ENCODE results near the gene ABCA12. TPM values are rescaled to one million over a fixed set of nuclear protein-coding genes. Genes with fewer than 3 reads are reported as not detected.

Gene ABCA12
- total RNA-seq, 1 experiment from 2014 or later, result 0.03 TPM

DNA sequence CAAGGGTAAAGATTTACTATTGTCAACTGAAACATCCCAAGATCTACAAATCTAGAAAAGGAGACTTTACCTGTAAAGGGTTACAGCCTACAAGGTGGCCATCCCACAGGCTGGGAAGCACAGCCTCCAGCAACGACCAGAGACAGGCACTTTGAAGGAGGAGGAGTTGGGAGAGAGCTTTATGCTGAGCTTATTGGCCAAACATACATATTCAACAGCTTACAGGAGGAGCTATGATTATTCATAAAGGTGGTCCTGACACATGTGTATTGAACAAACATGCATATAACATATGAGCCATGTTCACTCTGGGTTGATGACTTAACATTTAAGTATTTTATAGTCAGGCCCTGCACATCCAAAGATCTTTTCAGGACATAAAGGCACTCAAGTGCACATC is 11.1 kb upstream of the ABCA12 start:
- H3K4me1 ChIP-seq (ENCODE audit: control insufficient read depth, insufficient read depth, low read length), result no peaks in the 10 kb centered on the region
- H3K27me3 ChIP-seq (ENCODE audit: control insufficient read depth, insufficient read depth, low read length), result no peaks in the 10 kb centered on the region
- ChIA-PET CTCF (interaction anchor here (0.5 kb wide), 1 partner anchor 51 kb away, joined by 3 read pairs; no protein-coding TSS in a partner anchor), POLR2A (no interaction called here)
- no peak overlapping the region for H3K4me3 ChIP-seq (ENCODE audit: low read depth in 2 of 2, low read length in 2 of 2)
- intact Hi-C loops (cut with micrococcal nuclease; ENCODE audit: unreplicated experiment) (no loop called here), in situ Hi-C loops (cut with HindIII; ENCODE audit: low pct_unique_long_range_greater_than_20kb, low sequenced_read_pairs) (no loop called here)
- H3K36me3 ChIP-seq (ENCODE audit: control insufficient read depth, insufficient read depth, low read length), result no peaks in the 10 kb centered on the region
- no TSS peak for BruUV-seq (replicated peaks)
- no peak for TF ChIP-seq POLR2AphosphoS5 (IDR thresholded peaks at IDR 0.05; ENCODE audit: low read depth, low read length)
- no peak for TF ChIP-seq SIN3A (IDR thresholded peaks at IDR 0.05; ENCODE audit: borderline replicate concordance, insufficient read depth, low read depth, low read length)
- no peak for TF ChIP-seq TCF7L2 (IDR thresholded peaks at IDR 0.05; ENCODE audit: low read depth, low read length)
- no peak for TF ChIP-seq CTCF (IDR thresholded peaks at IDR 0.05)
- TF ChIP-seq, protein P1, sequence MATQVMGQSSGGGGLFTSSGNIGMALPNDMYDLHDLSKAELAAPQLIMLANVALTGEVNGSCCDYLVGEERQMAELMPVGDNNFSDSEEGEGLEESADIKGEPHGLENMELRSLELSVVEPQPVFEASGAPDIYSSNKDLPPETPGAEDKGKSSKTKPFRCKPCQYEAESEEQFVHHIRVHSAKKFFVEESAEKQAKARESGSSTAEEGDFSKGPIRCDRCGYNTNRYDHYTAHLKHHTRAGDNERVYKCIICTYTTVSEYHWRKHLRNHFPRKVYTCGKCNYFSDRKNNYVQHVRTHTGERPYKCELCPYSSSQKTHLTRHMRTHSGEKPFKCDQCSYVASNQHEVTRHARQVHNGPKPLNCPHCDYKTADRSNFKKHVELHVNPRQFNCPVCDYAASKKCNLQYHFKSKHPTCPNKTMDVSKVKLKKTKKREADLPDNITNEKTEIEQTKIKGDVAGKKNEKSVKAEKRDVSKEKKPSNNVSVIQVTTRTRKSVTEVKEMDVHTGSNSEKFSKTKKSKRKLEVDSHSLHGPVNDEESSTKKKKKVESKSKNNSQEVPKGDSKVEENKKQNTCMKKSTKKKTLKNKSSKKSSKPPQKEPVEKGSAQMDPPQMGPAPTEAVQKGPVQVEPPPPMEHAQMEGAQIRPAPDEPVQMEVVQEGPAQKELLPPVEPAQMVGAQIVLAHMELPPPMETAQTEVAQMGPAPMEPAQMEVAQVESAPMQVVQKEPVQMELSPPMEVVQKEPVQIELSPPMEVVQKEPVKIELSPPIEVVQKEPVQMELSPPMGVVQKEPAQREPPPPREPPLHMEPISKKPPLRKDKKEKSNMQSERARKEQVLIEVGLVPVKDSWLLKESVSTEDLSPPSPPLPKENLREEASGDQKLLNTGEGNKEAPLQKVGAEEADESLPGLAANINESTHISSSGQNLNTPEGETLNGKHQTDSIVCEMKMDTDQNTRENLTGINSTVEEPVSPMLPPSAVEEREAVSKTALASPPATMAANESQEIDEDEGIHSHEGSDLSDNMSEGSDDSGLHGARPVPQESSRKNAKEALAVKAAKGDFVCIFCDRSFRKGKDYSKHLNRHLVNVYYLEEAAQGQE (IDR thresholded peaks at IDR 0.05; ENCODE audit: insufficient read depth in 1 of 2, low read depth in 2 of 2, low read length in 1 of 2), result no peak
- no peak for ATAC-seq
- DNase-seq (ENCODE audit: low read depth, low spot score), result no peak
- no peaks in the 10 kb centered on the region for H3K9me3 ChIP-seq (ENCODE audit: control insufficient read depth, insufficient read depth, low read depth, low read length)
- H3K27ac ChIP-seq (ENCODE audit: low read length), result no peak overlapping the region

DNA sequence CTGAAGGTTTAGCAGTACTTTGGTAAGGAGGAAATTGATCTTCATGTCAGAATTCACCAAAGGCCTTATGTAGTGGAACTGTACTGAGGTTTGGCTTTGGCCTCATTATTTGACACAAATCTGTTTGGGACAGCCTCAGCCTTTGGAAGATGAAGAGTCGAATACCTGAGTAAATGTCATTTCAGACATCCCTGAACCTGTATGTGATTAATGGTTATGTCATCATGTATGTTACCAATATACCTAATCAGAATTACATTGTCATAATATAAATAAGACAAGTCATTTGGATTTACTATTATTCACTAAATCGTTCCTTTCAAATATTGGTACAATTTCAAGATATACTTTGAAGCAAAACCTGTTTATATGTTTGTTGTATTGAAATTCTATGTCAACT is 10.6 kb upstream of the ABCA12 start:
- no peaks in the 10 kb centered on the region for H3K27me3 ChIP-seq (ENCODE audit: control insufficient read depth, insufficient read depth, low read length)
- no peak overlapping the region for H3K27ac ChIP-seq (ENCODE audit: low read length)
- no peak for ATAC-seq
- TF ChIP-seq CTCF (IDR thresholded peaks at IDR 0.05) (no peak), TCF7L2 (IDR thresholded peaks at IDR 0.05; ENCODE audit: low read depth, low read length) (no peak), POLR2AphosphoS5 (IDR thresholded peaks at IDR 0.05; ENCODE audit: low read depth, low read length) (no peak), SIN3A (IDR thresholded peaks at IDR 0.05; ENCODE audit: borderline replicate concordance, insufficient read depth, low read depth, low read length) (no peak)
- TF ChIP-seq, protein P1 (IDR thresholded peaks at IDR 0.05; ENCODE audit: insufficient read depth in 1 of 2, low read depth in 2 of 2, low read length in 1 of 2), result no peak
- no peaks in the 10 kb centered on the region for H3K36me3 ChIP-seq (ENCODE audit: control insufficient read depth, insufficient read depth, low read length)
- H3K9me3 ChIP-seq (ENCODE audit: control insufficient read depth, insufficient read depth, low read depth, low read length), result no peaks in the 10 kb centered on the region
- no peak for DNase-seq (ENCODE audit: low read depth, low spot score)
- BruUV-seq (replicated peaks), result no TSS peak
- POLR2A ChIA-PET, result no interaction called here
- in situ Hi-C loops (cut with HindIII; ENCODE audit: low pct_unique_long_range_greater_than_20kb, low sequenced_read_pairs) (no loop called here), intact Hi-C loops (cut with micrococcal nuclease; ENCODE audit: unreplicated experiment) (no loop called here)
- H3K4me3 ChIP-seq (ENCODE audit: low read depth in 2 of 2, low read length in 2 of 2), result no peak overlapping the region
- H3K4me1 ChIP-seq (ENCODE audit: control insufficient read depth, insufficient read depth, low read length), result no peaks in the 10 kb centered on the region
- CTCF ChIA-PET, result interaction anchor here (0.5 kb wide), 1 partner anchor 52 kb away, joined by 3 read pairs; no protein-coding TSS in a partner anchor

Measured in Panc1 (cell line).